HG02852 (cell line): ENCODE results near the gene WDR35.

Experiments used
- ATAC-seq: cut with Tn5 transposase; IDR thresholded peaks from one replicate; pipeline ENCODE4 v1.9.1; 2021; ENCODE audit warnings: mild to moderate bottlenecking, moderate library complexity; ENCODE audit not compliant: unreplicated experiment

Gene WDR35

DNA sequence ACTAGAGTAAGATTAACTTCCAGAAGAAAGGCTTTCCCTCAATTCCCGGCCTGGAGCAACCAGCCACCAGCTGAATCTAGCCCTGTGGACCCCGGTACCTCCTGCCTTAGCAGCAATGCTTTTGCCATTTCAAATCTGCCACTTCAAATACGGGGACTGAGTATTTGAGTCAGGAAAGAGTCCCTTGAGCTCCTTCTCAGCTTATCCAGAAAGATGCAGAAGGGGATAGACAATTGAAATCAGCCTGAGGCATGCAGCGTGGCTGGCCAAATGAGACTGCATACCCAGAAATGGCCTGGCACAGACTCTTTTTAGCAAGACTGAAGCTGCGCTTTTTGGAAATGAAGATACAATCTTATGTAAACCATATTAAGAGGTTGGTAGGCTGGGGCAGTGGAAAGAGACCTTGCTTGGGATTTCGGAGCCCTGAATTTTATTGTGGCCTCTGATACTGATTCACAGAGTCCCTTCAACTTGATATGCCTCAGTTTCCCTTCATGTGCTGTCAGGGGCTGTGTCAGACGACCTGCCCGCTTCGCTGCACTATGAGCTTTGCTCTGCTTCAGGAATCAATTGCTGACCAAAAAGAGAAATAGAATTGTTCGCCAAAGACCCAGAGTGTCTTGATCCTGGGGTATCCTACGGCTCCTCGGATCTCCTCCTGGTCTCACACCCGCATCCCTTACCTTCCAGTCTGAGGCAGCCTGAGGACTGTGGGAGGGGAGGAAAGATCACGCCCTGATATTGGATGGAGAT is 21.5 kb upstream of the WDR35 start:
- no peak for ATAC-seq

DNA sequence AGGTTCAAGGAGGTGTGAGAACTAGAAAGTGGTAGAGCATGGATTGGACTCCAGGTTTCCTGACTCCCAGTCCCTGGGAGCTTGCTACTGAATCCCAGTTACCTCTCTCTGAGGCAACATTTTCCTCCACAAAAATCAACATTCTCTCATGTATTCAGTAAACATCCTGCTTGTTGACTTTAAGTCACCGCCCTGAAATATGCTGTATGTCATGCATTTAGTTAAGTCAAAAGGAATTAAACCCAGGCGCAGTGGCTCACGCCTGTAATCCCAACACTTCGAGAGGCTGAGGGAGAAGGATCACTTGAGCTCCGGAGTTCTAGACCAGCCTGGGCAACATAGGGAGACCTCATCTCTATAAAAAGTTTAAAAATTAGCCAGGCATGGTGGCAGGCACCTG is 18.8 kb upstream of the WDR35 start:
- ATAC-seq, result no peak

DNA sequence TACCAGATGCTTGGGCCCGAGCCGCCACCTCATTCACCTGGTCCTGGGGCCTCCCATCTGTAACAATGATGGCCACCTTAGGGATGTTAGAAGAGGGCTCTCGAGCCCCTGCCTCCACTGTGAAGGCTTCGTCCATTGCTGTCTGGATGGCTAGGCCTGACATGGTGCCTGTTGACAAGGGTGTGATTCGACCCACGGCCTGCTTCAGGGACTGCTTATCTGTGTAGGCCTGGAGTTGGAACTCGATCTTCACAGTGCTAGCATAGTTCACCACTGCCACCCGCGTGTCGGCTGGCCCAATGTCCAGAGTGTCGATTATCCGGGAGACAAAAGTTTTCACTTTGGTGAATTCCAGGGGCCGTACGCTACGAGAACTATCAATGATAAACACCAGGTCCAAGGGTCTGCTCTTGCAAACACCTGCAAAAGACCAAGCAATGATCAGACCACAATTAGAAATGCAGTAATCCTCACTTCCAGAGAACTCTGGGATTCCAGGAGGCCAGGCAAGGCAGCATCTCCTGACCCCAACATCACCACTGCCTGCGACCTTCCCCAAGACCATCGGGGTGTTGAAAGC is 16.1 kb upstream of the WDR35 start:
- no peak for ATAC-seq

DNA sequence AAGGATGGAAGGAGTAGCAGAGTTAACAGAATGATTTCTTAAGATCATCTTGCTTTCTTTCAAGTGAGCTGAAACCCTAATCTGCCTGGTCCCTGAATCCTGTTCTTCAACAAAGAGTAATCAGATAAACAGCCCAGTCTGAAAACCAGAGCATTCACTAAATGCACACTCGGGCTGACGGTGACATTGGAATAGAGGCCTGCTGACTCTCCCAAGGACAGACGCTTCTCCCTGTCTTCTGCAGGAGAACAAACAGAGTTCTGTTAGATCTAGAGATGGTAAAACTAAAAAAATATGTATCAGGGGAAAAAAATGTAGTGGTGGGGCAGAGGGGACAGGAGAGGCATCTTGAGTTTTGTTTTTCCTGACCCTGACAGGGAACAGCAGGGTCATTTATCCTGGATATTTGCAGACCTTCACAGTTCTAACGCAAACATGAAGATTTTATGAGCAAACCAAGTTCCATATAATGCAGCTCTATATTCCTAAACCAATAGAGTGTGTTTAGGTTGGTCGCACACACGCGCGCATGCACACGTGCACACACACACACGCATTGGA is 15.2 kb upstream of the WDR35 start:
- no peak for ATAC-seq

- no peak for ATAC-seq
Observed at GRCh38 chr2:20001361-20001863, 11.5 kb upstream of the WDR35 start.

DNA sequence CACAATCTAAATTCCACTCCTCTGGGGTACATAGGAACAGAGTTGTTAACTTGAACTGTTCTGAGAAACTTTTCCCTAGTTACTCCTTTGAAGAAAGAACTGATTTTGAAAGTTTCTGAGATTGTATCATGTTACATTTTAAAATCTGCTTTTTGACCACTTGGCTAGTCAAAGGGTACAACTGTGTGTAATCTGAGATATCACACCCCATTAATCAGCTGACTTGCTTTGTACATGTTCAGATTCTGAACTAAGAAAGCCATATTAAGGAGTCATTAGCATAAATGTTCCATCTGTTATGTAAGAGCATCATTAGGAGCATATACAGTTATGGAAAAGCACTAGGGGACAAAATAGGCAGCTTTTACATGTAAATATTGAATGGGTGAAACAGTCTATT is 3.8 kb upstream of the WDR35 start:
- no peak for ATAC-seq

GRCh38 chr2:19991895-19992294 is 2.0 kb upstream of the WDR35 start:
- ATAC-seq, result no peak

DNA sequence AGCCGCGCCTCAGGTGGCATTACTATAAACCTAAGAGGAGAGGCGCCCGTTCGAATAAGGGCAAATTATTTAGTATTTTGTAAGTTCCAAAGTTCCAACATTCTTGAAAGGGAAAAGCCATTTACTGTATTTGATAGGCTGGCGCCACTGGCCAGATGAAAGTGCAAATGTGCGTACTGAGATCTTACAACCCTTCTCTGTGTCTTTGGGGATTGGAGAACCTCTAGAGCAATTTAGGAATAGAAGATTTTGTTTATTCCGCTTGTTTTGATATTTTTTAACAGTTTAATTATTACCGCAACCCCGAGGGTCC is 467 bp upstream of the WDR35 start:
- no peak for ATAC-seq

- ATAC-seq, result no peak
Observed at GRCh38 chr2:19989342-19989666, 601 bp downstream of the WDR35 start.

DNA sequence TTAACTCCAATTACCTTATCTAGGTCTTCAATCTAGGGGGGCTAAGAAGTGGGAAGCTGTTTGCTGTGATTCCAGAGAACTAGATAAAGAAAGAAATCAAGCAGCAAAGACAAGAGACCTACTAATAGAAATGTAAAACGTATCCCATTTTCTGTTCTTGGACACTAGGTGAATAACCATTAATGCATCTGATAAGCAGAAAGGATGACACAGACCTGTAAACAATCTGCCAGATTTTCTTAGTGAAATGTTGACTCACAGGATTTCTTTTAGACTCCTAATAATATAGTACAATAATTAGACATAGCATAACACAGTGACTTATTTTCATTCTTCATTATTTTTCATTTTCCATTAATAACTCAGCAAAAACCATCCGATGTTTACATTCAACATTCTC is 1.3 kb downstream of the WDR35 start:
- ATAC-seq, result no peak

- ATAC-seq, result peak; percentile 61
Observed at GRCh38 chr2:19987936-19988335, 2.0 kb downstream of the WDR35 start.

GRCh38 chr2:19982268-19982667 is 7.6 kb downstream of the WDR35 start:
- no peak for ATAC-seq

GRCh38 chr2:19979932-19980331 is 10.0 kb downstream of the WDR35 start:
- no peak for ATAC-seq

GRCh38 chr2:19973466-19973865 is 16.4 kb downstream of the WDR35 start:
- ATAC-seq, result no peak

- no peak for ATAC-seq
Observed at GRCh38 chr2:19971691-19972090, 18.2 kb downstream of the WDR35 start.

DNA sequence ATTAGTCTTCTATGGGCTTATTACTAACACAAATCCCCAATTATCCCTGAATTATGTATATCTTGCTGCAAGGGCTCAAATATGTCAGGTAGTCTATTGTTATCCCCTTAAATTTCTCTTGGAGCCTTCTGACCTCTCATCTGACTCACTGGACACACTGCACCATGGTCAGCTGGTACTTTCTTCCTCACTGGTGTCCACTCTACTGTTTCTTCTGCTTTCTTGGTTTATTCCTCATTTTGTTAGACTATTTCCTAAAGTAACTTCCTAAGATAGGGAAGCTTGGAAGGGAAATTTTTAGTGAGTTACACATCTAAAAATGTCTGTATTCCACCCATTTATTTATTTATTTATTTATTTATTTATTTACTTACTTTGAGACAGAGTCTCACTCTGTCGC is 26.5 kb downstream of the WDR35 start:
- ATAC-seq, result no peak

DNA sequence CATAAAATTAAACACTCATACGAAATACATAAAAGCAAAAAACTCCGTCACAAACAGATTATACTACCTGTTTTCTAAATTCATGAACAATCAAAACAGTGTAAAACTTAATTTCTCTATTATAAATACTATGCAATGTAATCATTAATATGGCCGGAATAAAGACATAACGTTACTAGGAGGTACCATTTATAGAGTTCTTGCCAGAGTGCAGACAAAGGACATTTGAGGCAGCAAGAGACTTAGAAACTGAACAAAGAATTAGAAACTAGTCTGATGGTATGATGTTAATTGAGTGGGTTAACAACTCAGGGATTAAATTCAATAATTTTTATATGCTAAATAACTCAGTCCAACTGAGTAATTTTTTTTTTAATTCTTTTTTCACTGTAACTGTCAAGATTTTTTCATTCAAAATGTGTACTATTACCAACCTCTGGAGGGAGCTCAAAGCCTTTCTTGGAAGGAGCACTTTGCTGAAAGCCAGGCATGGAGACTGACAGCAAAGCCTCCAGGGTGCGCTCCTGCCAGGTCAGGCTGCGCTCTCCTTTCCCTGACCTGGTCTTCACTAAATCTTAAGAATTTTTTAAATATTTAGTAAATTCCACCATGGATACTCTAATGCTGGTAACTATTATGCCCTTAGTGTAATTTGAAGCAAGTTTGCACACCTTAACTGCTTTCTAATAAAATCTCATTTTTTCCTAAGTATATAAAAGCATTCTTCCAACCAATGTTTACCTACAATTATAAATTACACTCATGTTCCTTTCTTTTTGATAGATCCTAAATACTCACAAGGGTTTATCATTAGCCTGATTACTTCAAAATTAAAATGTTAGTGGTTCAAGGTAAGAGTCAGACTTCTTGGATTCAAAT is 34.1 kb downstream of the WDR35 start:
- peak; percentile 86 for ATAC-seq

GRCh38 chr2:19949071-19949470 is 40.8 kb downstream of the WDR35 start:
- no peak for ATAC-seq

DNA sequence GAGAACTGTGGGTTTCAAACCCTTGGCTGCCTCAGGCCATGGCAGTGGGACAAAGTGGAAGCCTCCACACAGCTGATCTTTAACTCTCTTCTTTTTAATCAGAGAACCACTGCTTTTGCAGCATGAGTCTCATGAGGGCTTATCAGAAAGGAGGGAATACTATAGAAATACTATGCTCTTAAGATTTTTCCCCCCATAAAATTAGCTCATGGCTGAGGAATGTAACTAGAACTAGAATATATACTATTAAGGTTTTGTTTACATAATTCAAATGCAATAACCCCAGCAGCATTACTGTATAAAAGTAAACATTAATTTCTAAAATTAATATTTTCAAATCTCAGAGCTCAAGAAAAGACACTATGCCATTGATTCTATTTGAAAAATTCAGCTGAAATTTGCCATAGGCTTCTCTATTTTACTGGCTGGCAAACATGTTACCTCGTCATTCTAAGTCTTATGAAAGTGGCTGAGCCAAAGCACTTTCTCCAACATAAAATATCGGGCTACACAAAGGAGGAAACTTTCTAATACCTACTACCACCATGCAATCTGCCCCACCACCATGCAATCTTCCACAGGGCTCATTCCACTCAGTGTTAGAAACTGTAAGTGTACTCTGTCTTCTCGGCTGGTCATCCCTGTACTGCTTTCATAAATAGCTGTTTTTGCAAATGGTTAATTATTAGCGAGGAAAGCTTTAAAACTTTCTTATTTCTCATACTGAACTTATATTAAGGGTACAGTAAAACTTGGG is 42.5 kb downstream of the WDR35 start:
- no peak for ATAC-seq

DNA sequence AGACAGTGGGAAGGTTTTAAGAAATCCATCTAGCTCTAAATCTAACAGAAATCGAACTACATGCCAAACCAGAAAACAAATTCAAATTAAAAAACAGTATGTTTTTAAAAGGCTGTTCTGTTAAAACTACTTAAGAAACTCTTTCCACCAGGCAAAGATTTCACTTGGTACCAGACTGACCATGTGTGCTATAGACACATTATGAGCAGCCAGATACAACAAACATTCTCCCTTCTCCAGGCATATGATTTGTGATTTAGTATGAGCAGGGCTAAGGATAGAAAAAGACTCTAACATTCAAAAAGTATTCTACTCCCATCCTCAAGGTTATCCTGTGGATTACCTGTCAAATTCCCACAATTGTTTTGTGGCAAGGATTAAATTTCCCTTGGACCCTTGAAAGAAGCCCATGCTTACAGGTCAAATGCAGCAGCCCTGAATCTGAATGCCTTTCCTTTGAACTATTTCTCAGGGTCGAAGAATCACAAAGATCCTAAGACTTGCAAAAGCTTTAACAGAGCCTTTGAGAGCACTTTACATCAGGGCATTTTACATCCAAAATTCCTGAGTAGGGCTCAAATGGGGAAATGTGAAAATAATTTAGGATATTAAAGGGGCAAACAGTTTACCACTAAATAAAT is 45.6 kb downstream of the WDR35 start:
- ATAC-seq, result no peak
